ENCODE measurements around the gene KCNA1.

KCNA1 gene

GRCh38 chr12:4958697-4959375, 49.1 kb downstream of the KCNA1 start:
- CTCF ChIA-PET = no interaction called here
- Mint-ChIP-seq H3K27ac (no peak overlapping the region), H3K9me3 (no peaks in the 10 kb centered on the region), H3K4me3 (no peak overlapping the region), H3K27me3 (peaks cover 42% of the 10 kb centered on the region), H3K4me1 (no peaks in the 10 kb centered on the region), H3K36me3 (no peaks in the 10 kb centered on the region)
- DNase-seq = no peak

- no peaks in the 10 kb centered on the region for H3K4me1 Mint-ChIP-seq
- no peaks in the 10 kb centered on the region for H3K9me3 Mint-ChIP-seq
- H3K27ac Mint-ChIP-seq = no peak overlapping the region
- H3K27me3 Mint-ChIP-seq = peaks cover 40% of the 10 kb centered on the region
- DNase-seq = no peak
- CTCF ChIA-PET = no interaction called here
- H3K36me3 Mint-ChIP-seq = no peaks in the 10 kb centered on the region
- H3K4me3 Mint-ChIP-seq = no peak overlapping the region
Measured at GRCh38 chr12:4959381-4959780, 49.7 kb downstream of the KCNA1 start.

GRCh38 chr12:4960030-4960429, 50.3 kb downstream of the KCNA1 start:
- H3K4me1 Mint-ChIP-seq = no peaks in the 10 kb centered on the region
- no peaks in the 10 kb centered on the region for H3K9me3 Mint-ChIP-seq
- no peak overlapping the region for H3K4me3 Mint-ChIP-seq
- CTCF ChIA-PET = no interaction called here
- no peak overlapping the region for H3K27ac Mint-ChIP-seq
- no peaks in the 10 kb centered on the region for H3K36me3 Mint-ChIP-seq
- no peak for DNase-seq
- peaks cover 38% of the 10 kb centered on the region for H3K27me3 Mint-ChIP-seq

- Mint-ChIP-seq H3K36me3 (no peaks in the 10 kb centered on the region), H3K27ac (no peak overlapping the region), H3K4me3 (no peak overlapping the region), H3K9me3 (no peaks in the 10 kb centered on the region), H3K4me1 (no peaks in the 10 kb centered on the region), H3K27me3 (peaks cover 37% of the 10 kb centered on the region)
- CTCF ChIA-PET = no interaction called here
- DNase-seq = no peak
Measured at GRCh38 chr12:4960547-4960946, 50.8 kb downstream of the KCNA1 start.

- no peak for DNase-seq
- Mint-ChIP-seq H3K9me3 (no peaks in the 10 kb centered on the region), H3K4me1 (no peaks in the 10 kb centered on the region), H3K36me3 (no peaks in the 10 kb centered on the region), H3K27me3 (peaks cover 32% of the 10 kb centered on the region), H3K4me3 (no peak overlapping the region), H3K27ac (no peak overlapping the region)
- CTCF ChIA-PET = no interaction called here
Measured at GRCh38 chr12:4961311-4961710, 51.6 kb downstream of the KCNA1 start.

- H3K4me3 Mint-ChIP-seq = no peak overlapping the region
- CTCF ChIA-PET = no interaction called here
- H3K27ac Mint-ChIP-seq = no peak overlapping the region
- DNase-seq = no peak
- H3K36me3 Mint-ChIP-seq = no peaks in the 10 kb centered on the region
- peaks cover 35% of the 10 kb centered on the region for H3K27me3 Mint-ChIP-seq
- H3K9me3 Mint-ChIP-seq = no peaks in the 10 kb centered on the region
- H3K4me1 Mint-ChIP-seq = no peaks in the 10 kb centered on the region
Measured at GRCh38 chr12:4962539-4963486, 53.1 kb downstream of the KCNA1 start.
